ENCODE measurements around the gene MYCL.

The MYCL gene

GRCh38 chr1:39852214-39852791, 49.4 kb downstream of the MYCL start:
- Mint-ChIP-seq H3K9me3 (no peaks in the 10 kb centered on the region), H3K4me3 (no peak overlapping the region), H3K27ac (ENCODE audit: low read depth) (no peak overlapping the region), H3K4me1 (no peaks in the 10 kb centered on the region), H3K27me3 (no peaks in the 10 kb centered on the region), H3K36me3 (ENCODE audit: insufficient read depth) (peaks cover 11% of the 10 kb centered on the region)
- DNase-seq (ENCODE audit: low spot score in 2 of 2) (no peak), ATAC-seq (replicated peaks; ENCODE audit: extremely low read depth, poor library complexity, severe bottlenecking) (no peak)

DNA sequence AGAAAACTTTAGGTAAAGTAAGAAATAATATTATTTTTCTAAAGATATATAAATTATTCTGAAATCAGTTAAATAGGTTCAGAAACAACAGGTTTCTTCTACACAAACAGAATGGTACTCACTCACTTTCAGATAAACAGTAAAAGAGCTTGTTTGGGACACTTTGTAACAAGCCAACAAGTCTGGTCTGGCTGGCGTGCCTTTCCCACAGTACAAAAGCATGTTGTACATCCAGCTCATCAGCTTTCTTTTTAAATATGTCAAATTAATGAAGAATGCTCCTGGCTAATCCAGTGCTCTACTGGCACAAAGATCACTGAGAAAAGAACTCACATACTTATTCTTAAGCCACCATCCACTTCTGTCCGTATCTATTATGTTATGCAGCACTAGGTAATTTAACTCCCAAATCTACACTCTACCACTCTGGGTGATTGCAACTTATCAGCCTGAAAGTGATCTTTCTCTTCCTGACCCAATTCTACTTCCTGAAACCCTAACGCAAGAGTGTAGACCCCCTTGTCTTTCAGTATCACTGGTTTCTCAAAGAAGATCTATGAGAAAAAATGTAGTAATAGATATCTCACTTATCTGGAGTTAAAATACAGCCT, 51.0 kb downstream of the MYCL start:
- Mint-ChIP-seq H3K27ac (ENCODE audit: low read depth) (peak overlapping the region; percentile 18), H3K9me3 (no peaks in the 10 kb centered on the region), H3K4me3 (no peak overlapping the region), H3K4me1 (peaks cover 5% of the 10 kb centered on the region), H3K36me3 (ENCODE audit: insufficient read depth) (peaks cover 19% of the 10 kb centered on the region), H3K27me3 (no peaks in the 10 kb centered on the region)
- DNase-seq (ENCODE audit: low spot score in 2 of 2) (no peak), ATAC-seq (replicated peaks; ENCODE audit: extremely low read depth, poor library complexity, severe bottlenecking) (no peak)

- Mint-ChIP-seq H3K27me3 (no peaks in the 10 kb centered on the region), H3K27ac (ENCODE audit: low read depth) (peak overlapping the region; percentile 25), H3K4me1 (peaks cover 20% of the 10 kb centered on the region), H3K9me3 (no peaks in the 10 kb centered on the region), H3K4me3 (no peak overlapping the region), H3K36me3 (ENCODE audit: insufficient read depth) (peaks cover 21% of the 10 kb centered on the region)
- no peak for ATAC-seq (replicated peaks; ENCODE audit: extremely low read depth, poor library complexity, severe bottlenecking)
- no peak for DNase-seq (ENCODE audit: low spot score in 2 of 2)
These were observed 52.5 kb downstream of the MYCL start for GRCh38 chr1:39849203-39849602.

- DNase-seq (ENCODE audit: low spot score in 2 of 2) (no peak), ATAC-seq (replicated peaks; ENCODE audit: extremely low read depth, poor library complexity, severe bottlenecking) (no peak)
- Mint-ChIP-seq H3K36me3 (ENCODE audit: insufficient read depth) (peaks cover 17% of the 10 kb centered on the region), H3K27ac (ENCODE audit: low read depth) (no peak overlapping the region), H3K9me3 (no peaks in the 10 kb centered on the region), H3K4me1 (peaks cover 33% of the 10 kb centered on the region), H3K27me3 (no peaks in the 10 kb centered on the region), H3K4me3 (no peak overlapping the region)
These were observed 53.8 kb downstream of the MYCL start for GRCh38 chr1:39847940-39848339.

- Mint-ChIP-seq H3K27me3 (no peaks in the 10 kb centered on the region), H3K36me3 (ENCODE audit: insufficient read depth) (peaks cover 17% of the 10 kb centered on the region), H3K27ac (ENCODE audit: low read depth) (no peak overlapping the region)
These were observed 54.9 kb downstream of the MYCL start for GRCh38 chr1:39846796-39847195.

GRCh38 chr1:39845569-39846566, 55.8 kb downstream of the MYCL start:
- H3K4me3 Mint-ChIP-seq, result peak overlapping the region; percentile 50
- peaks cover 50% of the 10 kb centered on the region for H3K4me1 Mint-ChIP-seq
- H3K36me3 Mint-ChIP-seq (ENCODE audit: insufficient read depth), result peaks cover 20% of the 10 kb centered on the region
- peak overlapping the region; percentile 93 for H3K27ac Mint-ChIP-seq (ENCODE audit: low read depth)
- H3K27me3 Mint-ChIP-seq, result no peaks in the 10 kb centered on the region
- ATAC-seq (replicated peaks; ENCODE audit: extremely low read depth, poor library complexity, severe bottlenecking) (peak; percentile 96), DNase-seq (ENCODE audit: low spot score in 2 of 2) (peak; percentile 60 to 83)
- no peaks in the 10 kb centered on the region for H3K9me3 Mint-ChIP-seq

More at GRCh38 chr1:39846796-39847195, 54.9 kb downstream of the MYCL start:
- no peak overlapping the region for H3K4me3 Mint-ChIP-seq
- H3K4me1 Mint-ChIP-seq, result peaks cover 44% of the 10 kb centered on the region
- DNase-seq (ENCODE audit: low spot score in 2 of 2) (no peak), ATAC-seq (replicated peaks; ENCODE audit: extremely low read depth, poor library complexity, severe bottlenecking) (no peak)
- H3K9me3 Mint-ChIP-seq, result no peaks in the 10 kb centered on the region
